Spleen (tissue), 11 donors: ENCODE measurements around the gene TIMM21. TPM values are rescaled to one million over a fixed set of nuclear protein-coding genes. Genes with fewer than 3 reads are reported as not detected.

Experiments
- DNase-seq: peaks from one replicate; pipeline ENCODE4 v3.0.0-alpha.2; 2020
- H3K27ac ChIP-seq, 8 donors: fragments of 200-600 bp; sonication (generic) in 7 of 8; 1 replicate in 4 of 8; 2 replicates in 4 of 8; pipeline versions ENCODE4 v1.5.0 to v1.8.0; 2016 to 2021; ENCODE audit warnings: inconsistent platforms in 4 of 8, mild to moderate bottlenecking in 4 of 8, moderate library complexity in 1 of 8
- H3K27me3 ChIP-seq, 7 donors: fragments of 200-600 bp; sonication (generic) in 6 of 7; replicated peaks in 1 of 7; 1 replicate in 4 of 7; 2 replicates in 3 of 7; pipeline versions ENCODE4 v1.5.0 to v1.8.0; 2016 to 2021; ENCODE audit warnings: inconsistent platforms in 3 of 7, mild to moderate bottlenecking in 1 of 7
- H3K36me3 ChIP-seq, 6 donors: fragments of 200-600 bp; sonication (generic) in 5 of 6; 1 replicate in 4 of 6; 2 replicates in 2 of 6; pipeline versions ENCODE4 v1.5.0 to v1.8.0; 2016 to 2021; ENCODE audit warnings: inconsistent platforms in 2 of 6
- H3K4me1 ChIP-seq, 6 donors: fragments of 200-600 bp; sonication (generic) in 5 of 6; 1 replicate in 3 of 6; 2 replicates in 3 of 6; pipeline versions ENCODE4 v1.5.0 to v1.8.0; 2016 to 2021; ENCODE audit warnings: inconsistent platforms in 3 of 6
- H3K4me3 ChIP-seq, 8 donors: fragments of 200-600 bp; sonication (generic) in 7 of 8; 1 replicate in 4 of 8; 2 replicates in 4 of 8; pipeline versions ENCODE4 v1.5.0 to v1.8.0; 2016 to 2021; ENCODE audit warnings: inconsistent platforms in 4 of 8, mild to moderate bottlenecking in 4 of 8, moderate library complexity in 2 of 8
- H3K9me3 ChIP-seq, 8 donors: fragments of 200-600 bp; sonication (generic) in 7 of 8; 1 replicate in 4 of 8; 2 replicates in 4 of 8; pipeline versions ENCODE4 v1.5.0 to v1.8.0; 2016 to 2021; ENCODE audit warnings: inconsistent platforms in 4 of 8
- POLR2A ChIP-seq, 3 donors: fragments of 450-650 bp; IDR thresholded peaks; one replicate each; pipeline ENCODE4 v1.5.1; 2017; ENCODE audit warnings: antibody characterized with exemption in 3 of 3, mild to moderate bottlenecking in 1 of 3
- POLR2AphosphoS5 ChIP-seq, 3 donors: sonication (generic); formaldehyde crosslinking; IDR thresholded peaks; one replicate each; pipeline ENCODE4 v1.5.1; 2017; ENCODE audit warnings: antibody characterized with exemption in 3 of 3
- WGBS, 5 donors: extraction: QIAGEN DNeasy Blood & Tissue Kit in 3 of 5; methylation state at CpG; one replicate each; pipeline versions ENCODE4 v1.1.5 to v1.1.7; 2013 to 2018; 5-methylcytosine and 5-hydroxymethylcytosine counted together
- intact Hi-C: fragments of 100-400 bp; cut with DNase I; formaldehyde crosslinking; loops from one replicate; pipeline ENCODE4 v1.15.0; 2023; ENCODE audit warnings: low total_unique reads
- polyA plus RNA-seq, 3 donors: library from polyadenylated mRNA; stranded (reverse); fragments of 200-250 nt; gene quantifications; one replicate each; pipeline ENCODE4 v1.2.1, GENCODE V29; 2013
- total RNA-seq, 7 donors: library from RNA; depleted of rRNA in 3 of 7; stranded (reverse); fragments of >200 nt in 3 of 7; fragmentation: NEBNext Ultra II Directional in 4 of 7; extraction: Animal tissue kit (Norgen Biotek cat#: 25700) in 4 of 7; gene quantifications; one replicate each; pipeline versions ENCODE4 v1.1.0 to v1.2.1, GENCODE V29; 2016 to 2021
- TF ChIP-seq, protein P1 (sequence below), 11 experiments: fragments of 200-600 bp in 7 of 11; fragments of 450-650 bp in 4 of 11; sonication (generic) in 4 of 11; IDR thresholded peaks in 8 of 11; conservative IDR thresholded peaks in 3 of 11; 1 replicate in 7 of 11; 2 replicates in 4 of 11; pipeline versions ENCODE4 v1.4.0 to v1.8.0; 2016 to 2021; ENCODE audit warnings: antibody characterized with exemption in 11 of 11, inconsistent platforms in 4 of 11, mild to moderate bottlenecking in 1 of 11
- donor health status: healthy with polysubstance abuse.
- donor health status: DM: no; HTN: no; CAD: no; lungs with moderate emphysema.
- donor health status: DM: no; HTN: no; CAD: no.
- donor health status: Bipolar disorder and iron deficiency.
- donor health status: healthy.
- donor health status: DM: no; HTN: no; CAD: no.
- donor health status: DM: yes; HTN: yes; CAD: no.

The TIMM21 gene
- total and polyA plus RNA-seq, 10 donors: 13.5 to 34.7 (median 22.9) TPM

DNA sequence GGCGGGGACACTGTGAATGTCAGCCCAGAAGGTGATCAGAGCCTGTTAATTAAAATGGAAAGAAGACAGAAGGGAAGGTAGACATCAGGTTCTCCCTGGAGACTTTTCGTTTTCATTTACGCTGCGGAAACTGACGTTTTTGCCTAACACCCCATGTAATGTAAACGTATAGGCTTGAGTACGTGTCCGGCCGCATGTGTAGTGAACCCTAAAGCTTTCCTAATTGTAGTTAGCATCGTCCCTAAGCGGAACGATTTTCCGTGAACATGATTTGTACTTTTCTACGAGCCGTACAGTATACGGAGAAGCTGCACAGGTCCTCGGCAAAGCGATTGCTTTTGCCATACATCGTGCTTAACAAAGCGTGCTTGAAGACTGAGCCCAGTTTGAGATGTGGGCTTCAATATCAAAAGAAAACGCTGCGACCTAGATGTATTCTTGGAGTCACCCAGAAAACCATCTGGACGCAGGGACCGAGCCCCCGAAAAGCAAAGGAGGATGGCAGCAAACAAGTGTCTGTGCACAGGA, 284 bp downstream of the TIMM21 start:
- Histone ChIP-seq H3K27ac (peak overlapping the region; percentile 89 to 99 (median 96)), H3K4me3 (peak overlapping the region; percentile 59 to 92 (median 80)), H3K36me3 (peaks cover 0 to 36% (median 2%) of the 10 kb centered on the region in 6 donors), H3K4me1 (peaks cover 16 to 57% (median 42%) of the 10 kb centered on the region in 6 donors), H3K27me3 (no peaks in the 10 kb centered on the region), H3K9me3 (no peaks in the 10 kb centered on the region)
- no peak for DNase-seq
- 0% methylated on average over 25 of the region's 25 CpGs for WGBS, 5 donors
- TF ChIP-seq, protein P1, sequence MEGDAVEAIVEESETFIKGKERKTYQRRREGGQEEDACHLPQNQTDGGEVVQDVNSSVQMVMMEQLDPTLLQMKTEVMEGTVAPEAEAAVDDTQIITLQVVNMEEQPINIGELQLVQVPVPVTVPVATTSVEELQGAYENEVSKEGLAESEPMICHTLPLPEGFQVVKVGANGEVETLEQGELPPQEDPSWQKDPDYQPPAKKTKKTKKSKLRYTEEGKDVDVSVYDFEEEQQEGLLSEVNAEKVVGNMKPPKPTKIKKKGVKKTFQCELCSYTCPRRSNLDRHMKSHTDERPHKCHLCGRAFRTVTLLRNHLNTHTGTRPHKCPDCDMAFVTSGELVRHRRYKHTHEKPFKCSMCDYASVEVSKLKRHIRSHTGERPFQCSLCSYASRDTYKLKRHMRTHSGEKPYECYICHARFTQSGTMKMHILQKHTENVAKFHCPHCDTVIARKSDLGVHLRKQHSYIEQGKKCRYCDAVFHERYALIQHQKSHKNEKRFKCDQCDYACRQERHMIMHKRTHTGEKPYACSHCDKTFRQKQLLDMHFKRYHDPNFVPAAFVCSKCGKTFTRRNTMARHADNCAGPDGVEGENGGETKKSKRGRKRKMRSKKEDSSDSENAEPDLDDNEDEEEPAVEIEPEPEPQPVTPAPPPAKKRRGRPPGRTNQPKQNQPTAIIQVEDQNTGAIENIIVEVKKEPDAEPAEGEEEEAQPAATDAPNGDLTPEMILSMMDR (IDR thresholded peaks at IDR 0.05 in 8 of 11, conservative IDR thresholded peaks at IDR 0.05 in 3 of 11): peak in 2 of 11 experiments; percentile 1 to 12
- TF ChIP-seq POLR2AphosphoS5 (IDR thresholded peaks at IDR 0.05) (no peak), POLR2A (IDR thresholded peaks at IDR 0.05) (no peak)
- intact Hi-C loops: no loop called here

DNA sequence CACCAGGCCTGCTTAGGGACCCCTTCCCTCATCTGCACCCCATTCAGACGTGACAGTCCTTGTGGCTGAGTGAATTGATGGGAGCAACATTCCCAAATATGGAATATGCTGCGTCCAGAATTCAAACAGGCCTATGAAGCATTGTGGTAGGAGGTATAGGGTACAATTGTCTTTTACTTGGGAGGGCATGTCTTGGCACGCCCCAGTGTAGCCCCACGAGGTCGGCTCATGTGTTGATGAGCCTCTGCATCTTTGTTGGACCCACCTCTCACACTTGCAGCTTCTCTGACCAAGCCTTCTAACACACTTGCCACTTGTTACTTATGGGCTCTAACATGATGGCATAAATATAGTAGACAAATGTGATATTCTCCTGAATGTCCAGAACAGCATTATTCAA, 1.6 kb downstream of the TIMM21 start:
- intact Hi-C loops: no loop called here

DNA sequence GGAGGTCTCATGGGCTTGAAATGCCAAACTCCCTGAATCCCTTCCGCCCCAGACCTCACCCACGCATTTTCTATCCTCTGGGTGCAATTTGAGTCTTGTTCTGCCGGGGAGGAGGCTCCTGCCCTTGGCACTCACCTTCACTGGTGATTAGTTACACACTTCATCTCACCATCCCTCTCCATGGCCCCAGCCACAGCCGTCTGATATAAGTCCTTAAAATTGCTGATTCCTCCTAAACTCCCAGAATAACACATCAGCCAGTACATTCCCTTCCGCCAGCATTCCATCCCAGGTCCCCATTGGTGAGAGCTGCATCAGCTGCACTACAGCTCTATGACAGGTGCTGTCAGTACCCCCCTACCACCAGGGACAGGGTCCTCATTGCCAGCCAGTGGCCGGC, 3.9 kb downstream of the TIMM21 start:
- H3K9me3 ChIP-seq: no peaks in the 10 kb centered on the region
- peaks cover 16 to 48% (median 35%) of the 10 kb centered on the region in 6 donors for H3K4me1 ChIP-seq
- H3K36me3 ChIP-seq: peaks cover 0 to 73% (median 31%) of the 10 kb centered on the region in 6 donors
- H3K27ac ChIP-seq: no peak overlapping the region
- intact Hi-C loops: no loop called here
- TF ChIP-seq POLR2AphosphoS5 (IDR thresholded peaks at IDR 0.05): no peak
- TF ChIP-seq, protein P1 (IDR thresholded peaks at IDR 0.05 in 8 of 11, conservative IDR thresholded peaks at IDR 0.05 in 3 of 11): no peak
- no peak for TF ChIP-seq POLR2A (IDR thresholded peaks at IDR 0.05)
- H3K27me3 ChIP-seq: no peaks in the 10 kb centered on the region
- no peak overlapping the region for H3K4me3 ChIP-seq
- DNase-seq: no peak
- 82 to 94% (median 89%) methylated on average over 6 of the region's 6 CpGs for WGBS, 5 donors

More for the DNA sequence above, 1.6 kb downstream of the TIMM21 start:
- H3K27ac ChIP-seq: no peak overlapping the region
- peaks cover 16 to 57% (median 42%) of the 10 kb centered on the region in 6 donors for H3K4me1 ChIP-seq
- TF ChIP-seq POLR2A (IDR thresholded peaks at IDR 0.05): no peak
- TF ChIP-seq, protein P1 (IDR thresholded peaks at IDR 0.05 in 8 of 11, conservative IDR thresholded peaks at IDR 0.05 in 3 of 11): no peak
- 63 to 86% (median 82%) methylated on average over 5 of the region's 5 CpGs for WGBS, 5 donors
- no peaks in the 10 kb centered on the region for H3K27me3 ChIP-seq
- H3K9me3 ChIP-seq: no peaks in the 10 kb centered on the region
- no peak for DNase-seq
- H3K4me3 ChIP-seq: peak overlapping the region in 1 of 8 donors; percentile 81
- H3K36me3 ChIP-seq: peaks cover 0 to 49% (median 10%) of the 10 kb centered on the region in 6 donors

DNA sequence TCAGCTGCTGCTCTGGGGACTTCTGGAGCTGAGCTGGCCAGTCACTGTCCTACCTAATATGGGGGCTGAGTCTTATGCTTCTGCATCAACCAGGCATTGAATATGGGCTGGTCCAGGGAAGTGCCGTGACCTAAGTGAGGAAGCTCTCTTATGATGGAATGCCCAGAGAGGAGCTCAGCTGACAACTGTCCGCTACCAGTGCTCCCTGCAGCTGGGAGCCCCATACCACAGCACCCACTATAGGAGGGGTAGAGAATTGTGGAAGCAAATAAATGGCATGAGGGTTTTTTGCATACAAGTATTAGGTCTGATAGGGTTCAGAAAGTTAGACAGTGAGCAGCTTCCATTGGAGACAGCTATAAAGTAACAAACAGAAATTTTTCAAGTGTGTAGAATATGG, 4.5 kb downstream of the TIMM21 start:
- TF ChIP-seq POLR2A (IDR thresholded peaks at IDR 0.05) (no peak), POLR2AphosphoS5 (IDR thresholded peaks at IDR 0.05) (no peak)
- TF ChIP-seq, protein P1 (IDR thresholded peaks at IDR 0.05 in 8 of 11, conservative IDR thresholded peaks at IDR 0.05 in 3 of 11): no peak
- Histone ChIP-seq H3K36me3 (peaks cover 0 to 79% (median 37%) of the 10 kb centered on the region in 6 donors), H3K27ac (no peak overlapping the region), H3K9me3 (no peaks in the 10 kb centered on the region), H3K4me3 (no peak overlapping the region), H3K4me1 (peaks cover 16 to 45% (median 33%) of the 10 kb centered on the region in 6 donors), H3K27me3 (no peaks in the 10 kb centered on the region)
- 75 to 100% (median 97%) methylated on average over 2 of the region's 2 CpGs for whole genome bisulfite sequencing, 5 donors
- no peak for DNase-seq
- intact Hi-C loops: no loop called here
